Neural progenitor cell (in vitro differentiated cells): ENCODE results near the gene DUOX1. TPM values are rescaled to one million over a fixed set of nuclear protein-coding genes. Genes with fewer than 3 reads are reported as not detected.
"Not testable (repeated sequence)": the region's sequence is repeated elsewhere in the genome, so short reads cannot be mapped to it uniquely, and the experiment has no call there.

Source experiments
- DNase-seq: peaks from one replicate; pipeline ENCODE4 v3.0.0-alpha.2; 2016; ENCODE audit warnings: low spot score
- H2AFZ ChIP-seq: fragments of 200-600 bp; sonication (generic); replicated peaks from 2 replicates; pipeline ENCODE4 v1.6.1; 2016; ENCODE audit warnings: antibody characterized with exemption
- H3F3A ChIP-seq: fragments of 200-600 bp; sonication (generic); 2 replicates; pipeline ENCODE4 v1.6.1; 2016; ENCODE audit warnings: antibody characterized with exemption, low read depth
- H3K27ac ChIP-seq: fragments of 200-600 bp; sonication (generic); 2 replicates; pipeline ENCODE4 v1.5.1; 2016; ENCODE audit warnings: mild to moderate bottlenecking
- H3K27me3 ChIP-seq: fragments of 200-600 bp; sonication (generic); 2 replicates; pipeline ENCODE4 v1.6.1; 2016; ENCODE audit warnings: mild to moderate bottlenecking, moderate library complexity
- H3K36me3 ChIP-seq: fragments of 200-600 bp; sonication (generic); 2 replicates; pipeline ENCODE4 v1.5.1; 2016
- H3K4me1 ChIP-seq: fragments of 200-600 bp; sonication (generic); 2 replicates; pipeline ENCODE4 v1.6.1; 2016; ENCODE audit warnings: mixed run types
- H3K4me2 ChIP-seq: fragments of 200-600 bp; sonication (generic); 2 replicates; pipeline ENCODE4 v1.6.1; 2016
- H3K4me3 ChIP-seq: fragments of 200-600 bp; sonication (generic); 2 replicates; pipeline ENCODE4 v1.5.1; 2016
- H3K79me2 ChIP-seq: fragments of 200-600 bp; sonication (generic); 2 replicates; pipeline ENCODE4 v1.6.1; 2016; ENCODE audit warnings: low read depth
- H3K9ac ChIP-seq: fragments of 200-600 bp; sonication (generic); 2 replicates; pipeline ENCODE4 v1.6.1; 2016
- H3K9me3 ChIP-seq: fragments of 200-600 bp; sonication (generic); 2 replicates; pipeline ENCODE4 v1.5.1; 2016; ENCODE audit warnings: low read depth
- H4K20me1 ChIP-seq: fragments of 200-600 bp; sonication (generic); 2 replicates; pipeline ENCODE4 v1.6.1; 2016; ENCODE audit warnings: low read depth
- H3K27ac Mint-ChIP-seq: 3 replicates; pipeline ENCODE4 v1.8.0; 2021; ENCODE audit warnings: mixed read lengths
- H3K27me3 Mint-ChIP-seq: 2 replicates; pipeline ENCODE4 v1.8.0; 2022; ENCODE audit warnings: low read depth, mild to moderate bottlenecking, inconsistent platforms, moderate library complexity, mixed read lengths; ENCODE audit not compliant: insufficient read depth
- H3K36me3 Mint-ChIP-seq: 3 replicates; pipeline ENCODE4 v1.8.0; 2021; ENCODE audit warnings: mixed read lengths
- H3K4me1 Mint-ChIP-seq: 3 replicates; pipeline ENCODE4 v1.8.0; 2021; ENCODE audit warnings: mixed read lengths
- H3K4me3 Mint-ChIP-seq: 3 replicates; pipeline ENCODE4 v1.8.0; 2021; ENCODE audit warnings: mild to moderate bottlenecking, moderate library complexity, mixed read lengths
- H3K9me3 Mint-ChIP-seq: 3 replicates; pipeline ENCODE4 v1.8.0; 2020; ENCODE audit warnings: mixed read lengths
- CTCF ChIP-seq: fragments of 200-600 bp; sonication (generic); IDR thresholded peaks from 2 replicates; pipeline ENCODE4 v1.5.1; 2017; ENCODE audit warnings: antibody characterized with exemption, mild to moderate bottlenecking
- EZH2 ChIP-seq: fragments of 200-600 bp; sonication (generic); IDR thresholded peaks from 2 replicates; pipeline ENCODE4 v1.6.1; 2017; ENCODE audit warnings: antibody characterized with exemption, mild to moderate bottlenecking, moderate library complexity
- EZH2phosphoT487 ChIP-seq: fragments of 200-600 bp; sonication (generic); IDR thresholded peaks from 2 replicates; pipeline ENCODE4 v1.6.1; 2017; ENCODE audit warnings: antibody characterized with exemption
- total RNA-seq: library from RNA; depleted of rRNA; stranded (reverse); fragments of >200 nt; gene quantifications from 2 replicates; pipeline ENCODE4 v1.2.3, GENCODE V29; 2015; ENCODE audit warnings: low replicate concordance

DUOX1 gene
- 0.09 and 0.30 TPM in 2 replicates for total RNA-seq

GRCh38 chr15:45129651-45130129 is at the start of gene DUOX1, which contains the start of gene DUOXA1:
Gene DUOX1, plus strand, starts transcription at chr15:45129994. Its CDS starts 1,973 bp downstream, at chr15:45131967.
Gene DUOXA1, minus strand, starts transcription at chr15:45129879. Its CDS starts 6,865 bp downstream, at chr15:45123014.
- peak within 1 kb of the TSS; percentile 42 for H3K4me3 ChIP-seq
- H3K79me2 ChIP-seq: no peaks in the 10 kb centered on the region
- H3K4me2 ChIP-seq: peak within 1 kb of the TSS; percentile 76
- TF ChIP-seq EZH2 (peak; percentile 83), EZH2phosphoT487 (peak; percentile 58), CTCF (no peak)
- Mint-ChIP-seq H3K27ac (no peak within 1 kb of the TSS), H3K9me3 (peaks cover 1% of the 10 kb centered on the region), H3K36me3 (peaks cover 1% of the 10 kb centered on the region), H3K27me3 (peaks cover 76% of the 10 kb centered on the region), H3K4me1 (peaks cover 1% of the 10 kb centered on the region), H3K4me3 (peak within 1 kb of the TSS; percentile 68)
- no peaks in the 10 kb centered on the region for H3K9me3 ChIP-seq
- H2AFZ ChIP-seq: peak within 1 kb of the TSS; percentile 30
- no peaks in the 10 kb centered on the region for H3K36me3 ChIP-seq
- peaks cover 100% of the 10 kb centered on the region for H3K27me3 ChIP-seq
- DNase-seq: peak; percentile 67
- no peaks in the 10 kb centered on the region for H3F3A ChIP-seq
- H3K27ac ChIP-seq: no peak within 1 kb of the TSS
- no peak within 1 kb of the TSS for H3K9ac ChIP-seq
- peaks cover 12% of the 10 kb centered on the region for H4K20me1 ChIP-seq
- H3K4me1 ChIP-seq: peaks cover 5% of the 10 kb centered on the region

GRCh38 chr15:45080593-45080992 is 49.2 kb upstream of the DUOX1 start:
- H3K36me3 Mint-ChIP-seq, H3K36me3 ChIP-seq, H3K27me3 ChIP-seq, H3K4me2 ChIP-seq, H3K27me3 Mint-ChIP-seq, H3K79me2 ChIP-seq, H3K4me3 Mint-ChIP-seq, H3K9ac ChIP-seq, H2AFZ ChIP-seq, H3F3A ChIP-seq, H3K27ac Mint-ChIP-seq, H3K9me3 ChIP-seq, DNase-seq, H3K4me1 ChIP-seq, H3K4me1 Mint-ChIP-seq, H4K20me1 ChIP-seq, H3K4me3 ChIP-seq, H3K9me3 Mint-ChIP-seq, H3K27ac ChIP-seq: not testable (repeated sequence)

GRCh38 chr15:45082412-45082811 is 47.4 kb upstream of the DUOX1 start:
- not testable (repeated sequence) for H3K9ac ChIP-seq, H3K4me1 Mint-ChIP-seq, H3K79me2 ChIP-seq, DNase-seq, H3K36me3 ChIP-seq, H3K4me2 ChIP-seq, H3K9me3 ChIP-seq, H3K9me3 Mint-ChIP-seq, H4K20me1 ChIP-seq, H3K36me3 Mint-ChIP-seq, H3K27me3 Mint-ChIP-seq, H3K27ac Mint-ChIP-seq, H2AFZ ChIP-seq, H3K4me3 Mint-ChIP-seq, H3K27ac ChIP-seq, H3K4me3 ChIP-seq, H3F3A ChIP-seq, H3K27me3 ChIP-seq, H3K4me1 ChIP-seq

GRCh38 chr15:45083223-45083622 is 46.6 kb upstream of the DUOX1 start:
- H3K27me3 ChIP-seq: no peaks in the 10 kb centered on the region
- Mint-ChIP-seq H3K27me3 (peaks cover 4% of the 10 kb centered on the region), H3K9me3 (no peaks in the 10 kb centered on the region), H3K4me1 (no peaks in the 10 kb centered on the region), H3K4me3 (peak overlapping the region; percentile 36), H3K27ac (no peak overlapping the region), H3K36me3 (no peaks in the 10 kb centered on the region)
- H3K36me3 ChIP-seq: no peaks in the 10 kb centered on the region
- no peak overlapping the region for H2AFZ ChIP-seq
- no peak overlapping the region for H3K4me3 ChIP-seq
- H3K4me2 ChIP-seq: no peak overlapping the region
- TF ChIP-seq EZH2phosphoT487 (no peak), EZH2 (no peak), CTCF (no peak)
- no peak overlapping the region for H3K27ac ChIP-seq
- no peaks in the 10 kb centered on the region for H4K20me1 ChIP-seq
- no peaks in the 10 kb centered on the region for H3K9me3 ChIP-seq
- no peak for DNase-seq
- H3K4me1 ChIP-seq: no peaks in the 10 kb centered on the region
- no peaks in the 10 kb centered on the region for H3F3A ChIP-seq
- no peak overlapping the region for H3K9ac ChIP-seq
- H3K79me2 ChIP-seq: no peaks in the 10 kb centered on the region
